Measurements from ENCODE around the gene VPS29. TPM values are rescaled to one million over a fixed set of nuclear protein-coding genes. Genes with fewer than 3 reads are reported as not detected.
A peak's percentile ranks its signal among the peaks of the same experiment; 100 is the strongest.

The VPS29 gene
- total and polyA plus RNA-seq, 9 of the 15 experiments (the other 6 are each of a cell fraction or from before 2014, with no cell fraction given) = 85.8 to 638 (median 272) TPM

DNA sequence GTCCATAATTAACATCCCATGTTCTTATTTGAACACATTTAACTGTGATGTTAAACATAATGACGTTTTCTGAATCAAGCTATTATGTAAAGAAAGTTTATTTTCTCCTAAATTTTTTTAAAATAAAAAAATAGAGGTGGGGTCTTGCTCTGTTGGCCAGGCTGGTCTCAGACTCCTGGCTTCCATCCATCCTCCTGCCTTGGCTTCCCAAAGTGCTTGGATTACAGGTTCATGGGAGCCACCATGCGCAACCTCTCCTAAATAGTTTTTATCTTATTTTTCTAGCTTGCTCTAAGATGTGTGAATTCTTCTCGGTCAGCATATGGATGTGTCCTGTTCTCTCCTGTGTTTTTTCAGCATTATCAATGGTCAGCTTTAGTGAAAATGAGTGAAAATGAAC, 3.4 kb upstream of the VPS29 start:
- peaks cover 20% of the 10 kb centered on the region for H3K79me2 ChIP-seq (ENCODE audit: control insufficient read depth, insufficient read depth, low read length)
- POLR2A ChIA-PET = no interaction called here
- H3K4me3 ChIP-seq = no peak overlapping the region
- ATAC-seq = no peak
- no peaks in the 10 kb centered on the region for H4K20me1 ChIP-seq (replicated peaks; ENCODE audit: control insufficient read depth, insufficient read depth, low read length)
- no peak overlapping the region for H3K9ac ChIP-seq (ENCODE audit: insufficient read depth in 1 of 2, low read depth in 2 of 2, low read length in 2 of 2)
- intact Hi-C loops (cut with micrococcal nuclease) (no loop called here), in situ Hi-C loops (cut with MboI) (no loop called here)
- WGBS (ENCODE audit: insufficient coverage, low coverage, missing lambda C conversion rate) = 55% methylated on average over 3 of the region's 3 CpGs
- no peak for DNase-seq (ENCODE audit: extremely low read depth in 1 of 4, low spot score in 3 of 4)
- FAIRE-seq = no peak
- no peak for TF ChIP-seq ZBTB43 (CRISPR knock-in tag; IDR thresholded peaks at IDR 0.05)
- TF ChIP-seq CHD2 (IDR thresholded peaks at IDR 0.05; ENCODE audit: low read depth, low read length) = no peak
- peak; percentile 65 for TF ChIP-seq ZNF121 (CRISPR knock-in tag; conservative IDR thresholded peaks at IDR 0.05)
- TF ChIP-seq U2AF2 (optimal IDR thresholded peaks at IDR 0.05; ENCODE audit: low read depth, low read length) = no peak
- TF ChIP-seq RBM25 (IDR thresholded peaks at IDR 0.05; ENCODE audit: low read depth, low read length, severe bottlenecking) = peak; percentile 32
- no peak overlapping the region for H2AFZ ChIP-seq (ENCODE audit: low read depth, low read length)
- peaks cover 1% of the 10 kb centered on the region; the same call in 1 of the 3 replicates for H3K36me3 ChIP-seq (ENCODE audit: control insufficient read depth, insufficient read depth, low read length)
- peaks cover 10 to 13% of the 10 kb centered on the region in 2 experiments; a peak in 4 of 5 replicates for H3K4me1 ChIP-seq (replicated peaks in 1 of 2; ENCODE audit: control insufficient read depth in 2 of 2, insufficient read depth in 2 of 2, low read length in 2 of 2)
- H3K27ac ChIP-seq (ENCODE audit: extremely low read depth, low read depth, low read length) = no peak overlapping the region
- no peaks in the 10 kb centered on the region for H3K27me3 ChIP-seq (ENCODE audit: control insufficient read depth in 2 of 2, insufficient read depth in 2 of 2, low read length in 2 of 2)
- H3K9me1 ChIP-seq (ENCODE audit: control insufficient read depth, insufficient read depth, low read length) = no peaks in the 10 kb centered on the region
- H3K4me2 ChIP-seq (ENCODE audit: insufficient read depth, low read length) = no peak overlapping the region
- no peaks in the 10 kb centered on the region; the same call in 1 of the 2 replicates for H3K9me3 ChIP-seq (replicated peaks; ENCODE audit: control insufficient read depth, insufficient read depth, low read depth, low read length)
- no TSS peak for BruUV-seq (replicated peaks)
- CTCF ChIA-PET (ENCODE audit: low intra/inter-chr PET ratio) = no interaction called here

Data from K562 (cell line).